OCI-LY1 (cell line): ENCODE data around the gene DCLRE1C.
"Not testable (repeated sequence)": the region's sequence is repeated elsewhere in the genome, so short reads cannot be mapped to it uniquely, and the experiment has no call there.

Experiments used
- H2AFZ ChIP-seq: fragments of 200-600 bp; sonication (generic), shearing (Covaris generic); 2 replicates; pipeline ENCODE4 v1.6.0; 2014; ENCODE audit warnings: antibody characterized with exemption, mild to moderate bottlenecking, low read length
- H3F3A ChIP-seq: fragments of 200-600 bp; sonication (generic), shearing (Covaris generic); 2 replicates; pipeline ENCODE4 v1.6.0; 2014; ENCODE audit warnings: mild to moderate bottlenecking, antibody characterized with exemption, low read length, moderate library complexity; ENCODE audit not compliant: insufficient read depth
- H3K27ac ChIP-seq: fragments of 200-600 bp; sonication (generic); 2 replicates; pipeline ENCODE4 v1.5.1; 2014; ENCODE audit warnings: low read length, mixed run types, mild to moderate bottlenecking, low read depth; ENCODE audit not compliant: poor library complexity, severe bottlenecking
- H3K27me3 ChIP-seq: fragments of 200-600 bp; sonication (generic); 2 replicates; pipeline ENCODE4 v1.6.0; 2014; ENCODE audit warnings: antibody characterized with exemption, mild to moderate bottlenecking, low read length, moderate library complexity; ENCODE audit not compliant: insufficient read depth
- H3K36me3 ChIP-seq: fragments of 200-600 bp; sonication (generic); 2 replicates; pipeline ENCODE4 v1.6.1; 2014; ENCODE audit warnings: mild to moderate bottlenecking, antibody characterized with exemption, low read length, moderate library complexity, mixed read lengths; ENCODE audit not compliant: insufficient read depth
- H3K4me1 ChIP-seq: fragments of 200-600 bp; sonication (generic); 2 replicates; pipeline ENCODE4 v1.5.1; 2014; ENCODE audit warnings: mild to moderate bottlenecking, low read length, moderate library complexity; ENCODE audit not compliant: insufficient read depth, severe bottlenecking
- H3K4me2 ChIP-seq: fragments of 200-600 bp; sonication (generic), shearing (Covaris generic); 2 replicates; pipeline ENCODE4 v1.6.1; 2014; ENCODE audit warnings: low read length
- H3K4me3 ChIP-seq: fragments of 200-600 bp; sonication (generic); 2 replicates; pipeline ENCODE4 v1.5.1; 2014; ENCODE audit warnings: low read length, low read depth, mild to moderate bottlenecking, mixed read lengths; ENCODE audit not compliant: poor library complexity, severe bottlenecking
- H3K79me2 ChIP-seq: fragments of 200-600 bp; shearing (Covaris generic); 2 replicates; pipeline ENCODE4 v1.6.1; 2016; ENCODE audit warnings: mixed run types, low read length, mixed read lengths; ENCODE audit not compliant: insufficient read depth
- H3K9ac ChIP-seq: fragments of 200-600 bp; sonication (generic), shearing (Covaris generic); 2 replicates; pipeline ENCODE4 v1.6.1; 2014; ENCODE audit warnings: mild to moderate bottlenecking, low read length, mixed read lengths
- H3K9me2 ChIP-seq: fragments of 200-600 bp; sonication (generic), shearing (Covaris generic); 2 replicates; pipeline ENCODE4 v1.6.1; 2014; ENCODE audit warnings: low read depth, mild to moderate bottlenecking, low read length, mixed read lengths
- H3K9me3 ChIP-seq: fragments of 200-600 bp; shearing (Covaris generic); 2 replicates; pipeline ENCODE4 v1.6.1; 2014; ENCODE audit warnings: low read length, mixed read lengths
- H4K20me1 ChIP-seq: fragments of 200-600 bp; sonication (generic), shearing (Covaris generic); 2 replicates; pipeline ENCODE4 v1.6.0; 2016; ENCODE audit warnings: mild to moderate bottlenecking, low read length; ENCODE audit not compliant: insufficient read depth
- EZH2 ChIP-seq: fragments of 200-600 bp; sonication (generic), shearing (Covaris generic); IDR thresholded peaks from 2 replicates; pipeline ENCODE4 v1.8.0; 2017; ENCODE audit warnings: borderline replicate concordance, mixed run types, mild to moderate bottlenecking, antibody characterized with exemption, low read length, moderate library complexity, mixed read lengths
- TF ChIP-seq, protein P1 (sequence below): fragments of 200-600 bp; sonication (generic), shearing (Covaris generic); IDR thresholded peaks from 2 replicates; pipeline ENCODE4 v1.5.1; 2017; ENCODE audit warnings: mild to moderate bottlenecking, antibody characterized with exemption, low read length, moderate library complexity, mixed read lengths

DCLRE1C gene

DNA sequence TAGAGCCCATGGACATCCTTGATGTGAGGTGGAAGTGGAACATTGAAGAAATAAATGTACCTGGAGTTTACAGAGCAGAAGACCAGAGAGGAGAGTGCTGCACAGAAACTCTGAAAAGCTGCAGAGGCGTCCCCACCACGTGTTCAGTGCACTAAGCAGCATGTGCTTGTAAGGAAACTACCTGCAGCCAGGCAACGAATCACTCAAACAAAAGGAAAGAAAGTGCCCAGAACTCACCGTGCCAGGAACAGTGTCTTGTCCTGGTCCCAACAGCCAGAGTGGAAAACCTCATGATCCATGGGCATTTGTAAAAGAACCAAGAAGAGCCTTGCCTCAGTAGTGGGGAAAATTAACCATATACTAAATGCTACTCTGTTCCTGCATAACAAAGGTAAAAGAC, 42.9 kb downstream of the DCLRE1C start:
- Histone ChIP-seq H3K36me3 (peaks cover 100% of the 10 kb centered on the region), H3K9ac (no peak overlapping the region), H3F3A (no peaks in the 10 kb centered on the region), H3K9me3 (peaks cover 16% of the 10 kb centered on the region), H3K4me3 (no peak overlapping the region), H3K79me2 (0 out of 2 replicates have a peak, but pooled peaks cover 5% of the 10 kb centered on the region), H4K20me1 (no peaks in the 10 kb centered on the region), H3K4me1 (no peaks in the 10 kb centered on the region), H2AFZ (no peak overlapping the region), H3K27me3 (no peaks in the 10 kb centered on the region), H3K9me2 (no peaks in the 10 kb centered on the region), H3K27ac (no peak overlapping the region), H3K4me2 (no peak overlapping the region)
- TF ChIP-seq, protein P1, sequence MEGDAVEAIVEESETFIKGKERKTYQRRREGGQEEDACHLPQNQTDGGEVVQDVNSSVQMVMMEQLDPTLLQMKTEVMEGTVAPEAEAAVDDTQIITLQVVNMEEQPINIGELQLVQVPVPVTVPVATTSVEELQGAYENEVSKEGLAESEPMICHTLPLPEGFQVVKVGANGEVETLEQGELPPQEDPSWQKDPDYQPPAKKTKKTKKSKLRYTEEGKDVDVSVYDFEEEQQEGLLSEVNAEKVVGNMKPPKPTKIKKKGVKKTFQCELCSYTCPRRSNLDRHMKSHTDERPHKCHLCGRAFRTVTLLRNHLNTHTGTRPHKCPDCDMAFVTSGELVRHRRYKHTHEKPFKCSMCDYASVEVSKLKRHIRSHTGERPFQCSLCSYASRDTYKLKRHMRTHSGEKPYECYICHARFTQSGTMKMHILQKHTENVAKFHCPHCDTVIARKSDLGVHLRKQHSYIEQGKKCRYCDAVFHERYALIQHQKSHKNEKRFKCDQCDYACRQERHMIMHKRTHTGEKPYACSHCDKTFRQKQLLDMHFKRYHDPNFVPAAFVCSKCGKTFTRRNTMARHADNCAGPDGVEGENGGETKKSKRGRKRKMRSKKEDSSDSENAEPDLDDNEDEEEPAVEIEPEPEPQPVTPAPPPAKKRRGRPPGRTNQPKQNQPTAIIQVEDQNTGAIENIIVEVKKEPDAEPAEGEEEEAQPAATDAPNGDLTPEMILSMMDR = no peak
- no peak for TF ChIP-seq EZH2

DNA sequence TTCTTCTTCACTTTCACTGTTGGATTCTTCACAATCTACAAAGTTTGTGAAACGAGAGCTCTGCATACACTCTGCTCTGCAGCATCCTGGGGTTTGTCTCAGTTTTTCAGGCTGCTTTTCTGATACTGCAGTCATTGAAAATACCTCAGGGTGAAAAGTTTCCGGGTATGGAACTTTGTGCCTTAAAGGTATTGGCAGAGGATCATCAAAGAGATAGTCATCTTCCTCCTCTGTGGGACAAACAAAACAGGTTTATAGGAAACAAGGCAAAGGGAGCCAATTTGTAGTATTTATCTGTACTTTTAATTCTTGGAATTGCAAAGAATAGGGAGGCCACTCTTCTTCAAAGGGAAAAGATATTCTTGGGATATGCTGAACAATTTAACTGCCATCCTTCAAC, 44.8 kb downstream of the DCLRE1C start:
- 0 out of 2 replicates have a peak, but pooled peaks cover 6% of the 10 kb centered on the region for H3F3A ChIP-seq
- H3K9ac ChIP-seq = no peak overlapping the region
- H2AFZ ChIP-seq = no peak overlapping the region
- TF ChIP-seq, protein P1 = no peak
- TF ChIP-seq EZH2 = no peak
- H3K36me3 ChIP-seq = peaks cover 98% of the 10 kb centered on the region
- H3K9me2 ChIP-seq = no peaks in the 10 kb centered on the region
- H3K27ac ChIP-seq = no peak overlapping the region
- peaks cover 12% of the 10 kb centered on the region for H3K9me3 ChIP-seq
- H4K20me1 ChIP-seq = no peaks in the 10 kb centered on the region
- no peaks in the 10 kb centered on the region for H3K4me1 ChIP-seq
- no peak overlapping the region for H3K4me2 ChIP-seq
- no peaks in the 10 kb centered on the region for H3K27me3 ChIP-seq
- H3K79me2 ChIP-seq = no peaks in the 10 kb centered on the region
- no peak overlapping the region for H3K4me3 ChIP-seq

GRCh38 chr10:14907591-14907990, 46.3 kb downstream of the DCLRE1C start:
- H3K79me2 ChIP-seq, H3K9ac ChIP-seq, H4K20me1 ChIP-seq, H3K4me2 ChIP-seq, H3K4me1 ChIP-seq, H2AFZ ChIP-seq, H3K27me3 ChIP-seq, H3K27ac ChIP-seq, H3K9me2 ChIP-seq, H3F3A ChIP-seq, H3K4me3 ChIP-seq: not testable (repeated sequence)
- H3K36me3 ChIP-seq = peaks cover 94% of the 10 kb centered on the region
- H3K9me3 ChIP-seq = peaks cover 12% of the 10 kb centered on the region

GRCh38 chr10:14906765-14907164, 47.1 kb downstream of the DCLRE1C start:
- no peaks in the 10 kb centered on the region for H3K4me1 ChIP-seq
- H3F3A ChIP-seq = peaks cover 6% of the 10 kb centered on the region; the same call in 1 of the 2 replicates
- H4K20me1 ChIP-seq = no peaks in the 10 kb centered on the region
- H3K4me2 ChIP-seq = no peak overlapping the region
- H3K36me3 ChIP-seq = peaks cover 94% of the 10 kb centered on the region
- no peaks in the 10 kb centered on the region for H3K27me3 ChIP-seq
- TF ChIP-seq, protein P1 = no peak
- no peak for TF ChIP-seq EZH2
- no peak overlapping the region for H3K9ac ChIP-seq
- H3K4me3 ChIP-seq = no peak overlapping the region
- no peak overlapping the region for H2AFZ ChIP-seq
- H3K9me2 ChIP-seq = no peaks in the 10 kb centered on the region
- H3K27ac ChIP-seq = no peak overlapping the region
- no peaks in the 10 kb centered on the region for H3K79me2 ChIP-seq
- peaks cover 10% of the 10 kb centered on the region for H3K9me3 ChIP-seq
